Lower lobe of right lung (tissue), 2 donors: ENCODE measurements around the gene RCOR1. TPM values are rescaled to one million over a fixed set of nuclear protein-coding genes. Genes with fewer than 3 reads are reported as not detected.

ENCODE experiments used
- ATAC-seq, 2 donors: fragments of 200-7000 bp; cut with Tn5 transposase; one replicate each; pipeline ENCODE4 v1.9.1; 2020 to 2022; ENCODE audit warnings: mild to moderate bottlenecking in 2 of 2, moderate library complexity in 2 of 2
- DNase-seq: peaks from one replicate; pipeline ENCODE4 v3.0.0-alpha.2; 2020
- H3K27ac ChIP-seq: fragments of 200-600 bp; one replicate; pipeline ENCODE4 v1.8.0; 2022
- H3K27me3 ChIP-seq: fragments of 200-600 bp; one replicate; pipeline ENCODE4 v1.8.0; 2022; ENCODE audit warnings: low read depth
- H3K36me3 ChIP-seq: fragments of 200-600 bp; one replicate; pipeline ENCODE4 v1.8.0; 2022; ENCODE audit warnings: mild to moderate bottlenecking
- H3K4me1 ChIP-seq: fragments of 200-600 bp; one replicate; pipeline ENCODE4 v1.8.0; 2022
- H3K4me3 ChIP-seq: fragments of 200-600 bp; one replicate; pipeline ENCODE4 v1.8.0; 2022; ENCODE audit warnings: mild to moderate bottlenecking
- H3K9me3 ChIP-seq: fragments of 200-600 bp; one replicate; pipeline ENCODE4 v1.8.0; 2022
- CTCF ChIP-seq: fragments of 200-600 bp; IDR thresholded peaks from one replicate; pipeline ENCODE4 v1.8.0; 2022; ENCODE audit warnings: antibody characterized with exemption, mild to moderate bottlenecking
- intact Hi-C: fragments of 100-400 bp; cut with DNase I; formaldehyde crosslinking; loops from one replicate; pipeline ENCODE4 v1.11.0; 2022
- total RNA-seq: library from RNA; stranded (reverse); fragmentation: NEBNext Ultra II Directional; extraction: Animal tissue kit (Norgen Biotek cat#: 25700); gene quantifications from one replicate; pipeline ENCODE4 v1.2.1, GENCODE V29; 2021
- donor health status: DM: no; HTN: yes; CAD: no; lungs with severe emphysema.

The RCOR1 gene
- total RNA-seq, 1 donor from 2014 or later: 53.6 TPM

- Histone ChIP-seq H3K36me3 (no peaks in the 10 kb centered on the region), H3K4me1 (peaks cover 29% of the 10 kb centered on the region), H3K27ac (no peak overlapping the region), H3K4me3 (no peak overlapping the region), H3K9me3 (no peaks in the 10 kb centered on the region), H3K27me3 (no peaks in the 10 kb centered on the region)
- DNase-seq: no peak
- intact Hi-C loops: no loop called here
- no peak for TF ChIP-seq CTCF
- ATAC-seq: no peak
Measured at GRCh38 chr14:102624666-102625065, 32.2 kb downstream of the RCOR1 start.

GRCh38 chr14:102625564-102626296 is 33.3 kb downstream of the RCOR1 start:
- peaks cover 40% of the 10 kb centered on the region for H3K4me1 ChIP-seq
- H3K27me3 ChIP-seq: no peaks in the 10 kb centered on the region
- H3K4me3 ChIP-seq: no peak overlapping the region
- no peaks in the 10 kb centered on the region for H3K36me3 ChIP-seq
- H3K9me3 ChIP-seq: no peaks in the 10 kb centered on the region
- no peak for DNase-seq
- no peak for TF ChIP-seq CTCF
- ATAC-seq: no peak
- intact Hi-C loops: no loop called here
- H3K27ac ChIP-seq: no peak overlapping the region

- no peaks in the 10 kb centered on the region for H3K9me3 ChIP-seq
- no peak overlapping the region for H3K4me3 ChIP-seq
- H3K4me1 ChIP-seq: peaks cover 38% of the 10 kb centered on the region
- H3K27me3 ChIP-seq: no peaks in the 10 kb centered on the region
- H3K36me3 ChIP-seq: no peaks in the 10 kb centered on the region
- TF ChIP-seq CTCF: no peak
- DNase-seq (no peak), ATAC-seq (no peak)
- no peak overlapping the region for H3K27ac ChIP-seq
- intact Hi-C loops: no loop called here
Measured at GRCh38 chr14:102626530-102626929, 34.1 kb downstream of the RCOR1 start.

- H3K4me1 ChIP-seq: peaks cover 30% of the 10 kb centered on the region
- no peaks in the 10 kb centered on the region for H3K36me3 ChIP-seq
- no peak overlapping the region for H3K4me3 ChIP-seq
- intact Hi-C loops: no loop called here
- no peaks in the 10 kb centered on the region for H3K9me3 ChIP-seq
- ATAC-seq (peak; percentile 57 to 61), DNase-seq (no peak)
- H3K27ac ChIP-seq: no peak overlapping the region
- TF ChIP-seq CTCF: no peak
- no peaks in the 10 kb centered on the region for H3K27me3 ChIP-seq
Measured at GRCh38 chr14:102629011-102629444, 36.6 kb downstream of the RCOR1 start.

- intact Hi-C loops: no loop called here
- DNase-seq (no peak), ATAC-seq (peak in 1 of 2 donors; percentile 26)
- Histone ChIP-seq H3K27ac (no peak overlapping the region), H3K4me3 (no peak overlapping the region), H3K27me3 (no peaks in the 10 kb centered on the region), H3K4me1 (peaks cover 32% of the 10 kb centered on the region), H3K9me3 (no peaks in the 10 kb centered on the region), H3K36me3 (no peaks in the 10 kb centered on the region)
- no peak for TF ChIP-seq CTCF
Measured at GRCh38 chr14:102629808-102630350, 37.4 kb downstream of the RCOR1 start.
